Placental epithelial cell (primary cell): ENCODE data around the gene MAN2B2. TPM values are rescaled to one million over a fixed set of nuclear protein-coding genes. Genes with fewer than 3 reads are reported as not detected.

Source experiments
- total RNA-seq: library from RNA; depleted of rRNA; stranded (reverse); fragments of >200 nt; gene quantifications from 2 replicates; pipeline ENCODE4 v1.2.3, GENCODE V29; 2012

The MAN2B2 gene
- total RNA-seq, result 20.8 and 30.8 TPM in 2 replicates

DNA sequence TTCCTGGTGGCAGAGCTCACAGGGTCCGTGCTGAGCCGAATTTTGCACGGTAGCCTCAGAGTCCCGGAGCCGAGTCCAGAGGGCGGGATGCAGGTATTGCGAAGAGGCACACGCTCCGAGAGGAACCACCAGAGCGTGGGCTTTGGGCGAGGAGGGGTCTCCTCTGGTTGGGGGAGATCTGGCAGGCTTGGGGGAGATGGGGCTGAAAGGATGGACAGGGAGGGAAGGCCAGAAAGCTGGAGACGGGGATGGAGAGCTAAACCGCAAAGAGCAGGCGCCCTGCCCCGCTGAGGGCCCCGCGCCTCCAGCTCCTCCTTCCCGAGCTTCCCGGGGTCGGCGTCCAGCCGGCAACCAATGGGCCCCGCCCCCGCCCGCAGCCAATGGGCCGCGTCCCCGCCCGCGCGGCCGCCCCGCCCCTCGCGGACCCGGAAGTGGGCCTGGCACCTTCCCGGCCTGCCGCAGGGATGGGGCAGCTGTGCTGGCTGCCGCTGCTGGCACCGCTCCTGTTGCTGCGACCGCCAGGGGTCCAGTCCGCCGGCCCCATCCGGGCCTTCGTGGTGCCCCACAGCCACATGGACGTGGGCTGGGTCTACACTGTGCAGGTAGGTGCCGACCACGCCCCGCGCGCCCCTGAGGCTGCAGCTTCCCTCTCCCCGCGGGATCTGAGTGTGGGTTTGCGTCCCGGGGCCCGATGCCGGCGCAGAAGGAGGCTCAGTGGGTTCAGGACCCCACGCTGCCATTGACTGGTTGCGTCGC lies at the start of gene MAN2B2:
Gene MAN2B2, plus strand, starts transcription at position 443 of the 756 bp plus-strand sequence. Its CDS starts 22 bp downstream, at position 465.

GRCh38 chr4:6640292-6641163 lies 65.5 kb downstream of the MAN2B2 start, which contains the start of gene MRFAP1:
MRFAP1 (plus strand) TSS chr4:6640685; CDS start chr4:6640863, 178 bp downstream.

Other genes with a start within 250 kb of the MAN2B2 start
- gene PPP2R2C, start 102.6 kb upstream of the MAN2B2 start, total RNA-seq, result 0.39 and 0.65 TPM in 2 replicates
- gene MRFAP1, start 65.5 kb downstream of the MAN2B2 start, total RNA-seq, result 104 and 120 TPM in 2 replicates
- gene S100P, start 118.7 kb downstream of the MAN2B2 start, total RNA-seq, result 1.2 TPM in 1 of 2 replicates, not detected in the other
- gene MRFAP1L1, start 134.7 kb downstream of the MAN2B2 start, total RNA-seq, result 35.9 and 44.4 TPM in 2 replicates
- gene BLOC1S4, start 141.0 kb downstream of the MAN2B2 start, total RNA-seq, result 14.1 and 20.9 TPM in 2 replicates
- gene KIAA0232, start 207.5 kb downstream of the MAN2B2 start, total RNA-seq, result 20.8 and 25.9 TPM in 2 replicates